SK-N-MC (cell line): ENCODE results near the gene MRPL20.

Experiments used
- EZH2 ChIP-seq: fragments of 200-600 bp; sonication (generic); IDR thresholded peaks from one replicate; pipeline ENCODE4 v1.6.1; 2017; ENCODE audit warnings: antibody characterized with exemption
- POLR2AphosphoS5 ChIP-seq: IDR thresholded peaks from 2 replicates; pipeline ENCODE4 v1.6.1; 2012; ENCODE audit warnings: mild to moderate bottlenecking, low read depth, low read length, borderline replicate concordance

DNA sequence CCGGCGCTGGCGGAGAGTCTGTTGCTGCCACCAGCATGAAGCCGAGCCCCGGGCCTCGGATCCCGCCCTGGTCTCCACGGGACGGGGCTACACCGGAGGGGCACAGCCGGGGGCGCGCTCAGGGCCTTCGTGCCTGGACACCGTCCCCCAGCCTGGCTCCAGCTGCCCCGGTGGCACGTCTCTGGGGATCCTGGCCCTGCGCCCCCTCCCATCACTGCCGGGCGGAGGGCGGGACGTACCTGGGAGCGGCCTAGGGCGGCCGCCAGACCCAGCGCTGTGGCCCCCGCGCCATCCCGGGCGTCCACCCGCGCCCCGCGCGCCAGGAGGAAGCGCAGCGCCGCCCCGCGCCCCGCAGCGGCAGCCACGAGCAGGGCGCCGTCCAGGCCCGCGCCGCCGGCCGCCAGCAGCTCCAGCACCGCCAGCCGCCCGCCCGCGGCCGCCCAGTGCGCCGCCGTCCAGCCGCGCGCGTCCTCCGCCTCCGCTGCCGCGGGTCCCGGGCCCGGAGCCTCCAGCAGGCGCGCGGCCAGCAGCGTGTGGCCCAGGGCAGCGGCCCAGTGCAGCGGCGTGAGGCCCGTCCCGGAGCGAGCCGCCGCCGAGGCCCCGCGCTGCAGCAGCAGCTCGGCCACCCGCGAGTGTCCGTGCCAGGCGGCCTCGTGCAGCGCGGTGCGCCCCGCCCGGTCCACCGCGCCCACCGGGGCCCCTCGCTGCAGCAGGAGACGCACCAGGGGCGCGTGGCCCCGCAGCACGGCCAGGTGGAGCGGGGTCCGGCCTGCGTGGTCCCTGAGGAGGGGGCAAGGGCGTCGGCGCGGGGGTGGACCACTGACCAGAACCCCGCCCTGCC, 12.9 kb upstream of the MRPL20 start:
- TF ChIP-seq POLR2AphosphoS5, result no peak
- no peak for TF ChIP-seq EZH2
